Dermis microvascular lymphatic vessel endothelial cell (primary cell): ENCODE results near the gene BFSP2. TPM values are rescaled to one million over a fixed set of nuclear protein-coding genes. Genes with fewer than 3 reads are reported as not detected.

Experiments
- DNase-seq, 2 donors: peaks; one replicate each; pipeline versions ENCODE4 v3.0.0 to v3.0.0-alpha.2; 2010; ENCODE audit warnings: low read depth in 2 of 2
- total RNA-seq: library from RNA; depleted of rRNA; stranded (reverse); fragments of >200 nt; gene quantifications from 2 replicates; pipeline ENCODE4 v1.2.1, GENCODE V29; 2014

BFSP2 gene
- total RNA-seq, 1 donor from 2014 or later: not detected

DNA sequence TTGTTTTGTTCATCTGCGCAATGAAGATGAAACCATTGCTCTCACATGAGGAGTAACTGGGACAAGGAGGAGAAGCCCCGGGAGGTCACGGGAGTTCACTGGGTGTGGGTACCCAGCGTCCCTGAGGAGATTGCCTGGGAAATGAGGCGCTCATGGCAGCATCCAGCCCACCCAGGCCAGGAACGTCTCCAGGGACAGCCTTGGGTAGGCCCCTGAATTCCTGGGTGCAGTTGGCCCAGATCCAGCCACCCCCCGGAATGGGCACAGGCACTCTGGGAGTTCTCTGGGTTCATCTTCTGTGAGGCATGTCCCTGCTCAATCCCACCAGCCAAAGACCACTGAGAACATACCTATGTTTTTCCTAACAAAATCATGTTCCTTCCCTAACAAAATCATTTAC, 18.5 kb downstream of the BFSP2 start:
- DNase-seq: no peak

DNA sequence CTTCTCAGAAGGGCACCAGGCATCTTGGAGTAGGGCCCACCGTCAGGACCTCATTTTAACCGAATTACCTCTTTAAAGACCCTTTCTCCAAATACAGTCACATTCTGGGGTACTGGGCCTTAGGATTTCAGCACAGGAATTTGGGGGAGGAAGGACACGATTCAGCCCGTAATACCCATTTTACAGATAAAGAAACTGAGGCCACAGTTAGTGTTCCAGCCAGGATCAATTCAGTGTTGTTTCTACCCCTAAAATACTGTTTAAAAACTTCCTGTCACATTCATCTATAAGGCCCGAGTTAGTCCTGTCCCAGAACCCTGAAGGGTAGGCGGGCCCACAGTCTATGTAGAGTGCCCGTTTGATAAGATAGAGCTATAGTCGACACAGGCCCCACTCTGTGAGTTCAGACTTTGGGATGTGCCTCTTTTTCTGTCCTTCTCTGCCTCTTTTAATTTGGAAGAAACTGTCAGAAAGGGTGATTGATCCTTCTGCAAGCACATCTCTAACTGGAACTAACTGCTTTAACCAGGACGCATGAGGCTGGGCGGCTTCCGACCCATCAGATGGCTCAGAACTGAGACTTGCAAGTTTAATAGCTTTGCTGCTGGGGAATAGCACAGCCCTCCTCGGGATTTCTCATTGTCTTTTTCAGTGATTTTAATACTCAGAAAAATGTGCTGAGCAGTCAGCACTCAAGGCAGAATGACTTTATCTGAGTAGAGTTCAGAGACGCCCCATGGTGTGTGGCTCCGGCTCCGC, 19.5 kb downstream of the BFSP2 start:
- no peak for DNase-seq

DNA sequence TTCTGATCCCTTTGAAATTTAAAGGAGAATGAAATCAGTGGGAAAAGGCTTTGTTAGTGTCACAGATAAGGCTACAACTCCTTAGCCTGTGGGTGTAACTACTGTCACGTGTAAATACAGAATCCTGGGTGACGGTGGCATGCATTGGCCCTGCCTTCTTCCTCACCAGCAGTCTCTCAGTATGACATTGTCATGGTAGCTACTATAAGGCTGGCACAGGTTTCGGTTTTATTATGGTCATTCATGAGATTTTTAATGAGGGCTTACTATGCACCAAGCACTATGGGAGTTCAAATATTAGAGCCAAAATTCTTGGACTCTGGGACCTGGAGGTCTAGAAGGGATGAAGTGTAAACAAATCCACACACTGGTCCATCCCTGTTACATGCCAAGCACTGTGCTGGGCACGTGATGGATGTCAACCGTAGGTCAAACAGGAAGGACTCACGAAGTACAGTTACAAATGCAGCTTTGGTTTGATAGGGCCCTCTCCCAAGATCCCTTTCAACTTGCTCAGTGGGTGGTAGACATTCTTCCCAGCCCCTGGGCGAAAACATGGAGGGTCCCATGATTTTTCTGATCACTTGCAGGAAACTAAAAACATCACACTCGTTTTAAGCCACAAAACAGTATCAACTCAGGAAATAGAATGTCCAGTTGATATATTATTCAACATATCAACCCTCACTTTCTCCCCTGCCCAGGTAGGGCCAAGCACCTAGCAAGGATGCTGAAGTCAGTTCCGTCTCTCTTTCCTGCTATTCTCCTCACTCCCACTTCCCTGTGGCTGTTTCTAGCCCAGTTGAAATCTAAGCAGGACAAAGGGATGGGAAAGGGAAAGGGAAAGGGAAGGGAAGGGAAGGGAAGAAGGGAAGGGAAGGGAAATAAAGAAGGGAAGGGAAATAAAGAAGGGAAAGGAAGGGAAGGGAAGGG, 25.3 kb downstream of the BFSP2 start:
- DNase-seq: no peak

DNA sequence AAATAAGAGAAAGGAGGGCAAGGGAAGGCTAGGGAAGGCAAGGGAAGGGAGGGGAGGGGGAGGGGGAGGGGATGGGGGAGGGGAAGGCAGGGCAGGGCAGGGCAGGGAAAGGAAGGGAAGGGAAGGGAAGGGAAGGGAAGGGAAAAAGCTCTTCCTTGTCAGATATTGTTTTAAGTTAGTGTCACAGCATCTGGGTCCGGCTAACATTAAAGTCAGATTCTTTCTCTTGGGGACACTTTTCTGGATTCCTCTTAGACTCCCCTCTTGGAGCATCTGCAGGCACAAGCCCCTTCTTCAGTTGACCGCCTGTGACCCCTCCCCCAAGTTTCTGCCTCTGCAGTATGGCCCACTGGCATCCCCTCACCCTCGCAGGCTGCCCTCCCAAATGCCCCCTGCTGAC, 26.0 kb downstream of the BFSP2 start:
- no peak for DNase-seq

DNA sequence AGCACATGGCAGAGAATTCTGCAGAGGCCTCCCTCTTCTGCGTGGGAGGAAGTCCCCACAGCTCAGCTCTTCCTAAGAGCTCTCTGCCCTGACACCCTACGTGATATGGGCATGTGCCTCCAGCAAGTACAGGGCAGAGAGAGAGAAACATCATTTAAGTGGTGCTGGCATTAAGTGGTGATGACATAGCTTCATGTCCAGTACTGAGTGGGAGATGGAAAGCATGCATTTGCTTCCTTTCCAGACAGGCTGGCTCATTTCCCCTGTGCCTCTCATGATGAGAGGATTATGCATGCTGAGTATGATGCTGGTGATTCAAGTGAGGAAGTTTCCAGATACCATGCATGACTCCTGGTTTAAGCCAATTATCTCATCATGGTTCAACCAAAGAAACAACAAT, 26.9 kb downstream of the BFSP2 start:
- peak in 1 of 2 donors; percentile 7 for DNase-seq

DNA sequence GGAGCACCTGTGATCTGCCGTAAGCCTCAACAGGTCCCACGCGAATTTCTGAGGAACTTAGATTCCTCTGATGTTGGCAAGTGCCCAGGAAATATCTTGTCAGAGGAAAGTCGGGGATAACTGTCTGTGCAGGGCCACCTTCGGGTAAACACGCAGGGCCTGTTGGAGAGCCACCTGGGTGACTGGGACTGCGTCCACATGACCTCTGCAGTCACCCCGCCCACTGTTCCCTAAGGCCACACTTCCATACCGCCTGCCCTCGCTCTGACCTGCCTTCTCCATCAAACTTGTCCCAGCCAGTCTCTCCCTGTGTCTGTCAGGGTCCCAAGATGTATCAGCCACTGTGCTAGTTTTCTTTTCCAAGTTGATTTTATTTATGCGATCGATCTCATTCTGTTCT, 28.7 kb downstream of the BFSP2 start:
- DNase-seq: no peak

DNA sequence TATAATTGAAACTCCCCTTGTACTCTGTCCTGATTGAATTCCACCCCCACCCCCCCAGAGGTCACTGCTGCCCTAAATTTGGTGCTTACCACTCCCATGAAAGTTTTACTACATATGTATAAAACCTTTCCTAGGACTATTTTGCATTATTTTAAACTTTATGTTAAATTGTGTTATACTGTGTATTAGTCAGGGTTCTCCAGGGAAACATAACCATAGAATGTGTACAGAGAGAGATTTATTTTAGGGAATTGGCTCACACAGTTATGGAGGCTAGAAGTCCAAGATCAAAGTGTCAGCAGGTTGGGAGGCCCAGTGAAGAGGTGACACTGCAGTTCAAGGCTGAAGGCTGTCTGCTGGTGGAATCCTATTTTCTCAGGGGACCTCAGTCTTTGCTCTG, 29.2 kb downstream of the BFSP2 start:
- DNase-seq: no peak

DNA sequence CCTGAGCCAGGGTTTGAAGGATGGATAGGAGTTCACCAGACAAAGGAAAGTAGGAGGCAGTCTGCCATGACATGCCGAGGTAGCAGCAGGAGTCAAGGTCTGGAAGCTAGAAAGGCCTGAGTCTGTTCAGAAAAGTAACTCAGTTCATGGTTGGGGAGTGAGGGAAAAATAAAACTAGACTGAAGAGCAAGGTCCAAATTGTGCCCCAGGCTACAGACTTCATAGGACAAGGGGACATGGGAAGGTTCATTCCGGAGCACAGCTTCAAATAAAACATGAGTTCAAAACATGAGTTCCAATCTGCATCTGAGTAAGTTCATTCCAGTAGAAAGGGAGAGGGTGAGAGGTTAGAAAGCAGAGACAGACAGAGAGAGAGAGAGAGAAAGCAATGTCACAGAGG, 39.7 kb downstream of the BFSP2 start:
- DNase-seq: no peak

DNA sequence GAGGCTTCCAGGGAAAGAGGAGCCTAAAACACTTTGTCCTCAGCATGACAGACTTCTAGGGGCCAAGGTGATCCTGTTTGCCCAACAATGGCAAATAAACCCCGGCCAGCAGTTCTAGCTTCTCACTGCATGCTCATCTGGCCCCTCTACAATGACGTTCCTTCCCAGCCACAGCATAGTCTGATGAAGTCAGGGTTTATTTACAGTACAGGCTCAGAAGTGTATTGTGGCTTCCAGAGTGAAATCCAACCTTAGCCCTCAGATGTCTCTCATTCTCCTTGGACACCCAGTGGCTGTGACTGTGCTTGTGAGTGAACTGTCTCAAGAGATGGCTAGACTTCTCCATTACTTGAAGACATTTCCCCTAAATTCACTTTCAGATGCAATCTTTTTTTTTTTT, 40.8 kb downstream of the BFSP2 start:
- DNase-seq: no peak

DNA sequence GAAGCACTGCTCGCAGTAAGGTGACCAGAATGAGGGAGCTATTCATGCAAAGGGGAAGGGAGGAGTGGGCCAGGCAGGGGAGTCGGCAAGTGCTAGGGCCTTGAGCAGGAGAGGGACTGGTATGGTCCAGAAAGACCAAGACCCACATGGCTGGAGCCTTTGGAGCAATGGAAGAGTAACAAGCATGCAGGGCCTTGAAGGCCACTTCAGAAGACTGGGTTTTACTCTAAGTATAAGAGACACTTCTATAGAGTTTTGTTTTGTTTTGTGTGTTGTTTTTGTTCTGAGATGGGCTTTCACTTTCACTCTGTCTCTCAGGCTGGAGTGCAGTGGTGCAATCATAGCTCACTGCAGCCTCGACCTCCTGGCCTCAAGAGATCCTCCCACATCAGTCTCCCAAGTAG, 42.0 kb downstream of the BFSP2 start:
- no peak for DNase-seq

DNA sequence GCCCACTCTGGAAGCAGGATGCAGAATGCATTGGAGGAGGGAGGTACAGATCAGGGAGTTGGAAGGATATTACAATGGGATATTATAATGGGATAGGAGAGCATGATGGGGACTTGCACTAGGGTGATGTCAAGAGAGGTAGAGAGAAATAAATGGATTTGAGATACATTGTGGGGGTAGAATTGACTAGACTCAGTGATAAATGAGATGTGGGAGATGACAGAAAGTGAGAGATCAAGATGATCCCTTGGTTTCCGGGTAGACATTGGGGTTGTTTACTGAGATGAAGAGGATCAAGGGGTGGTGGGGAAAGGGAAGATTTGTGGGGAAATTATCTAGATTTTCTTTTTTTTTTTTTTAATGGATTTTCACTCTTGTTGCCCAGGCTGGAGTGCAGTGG, 42.7 kb downstream of the BFSP2 start:
- DNase-seq: no peak

DNA sequence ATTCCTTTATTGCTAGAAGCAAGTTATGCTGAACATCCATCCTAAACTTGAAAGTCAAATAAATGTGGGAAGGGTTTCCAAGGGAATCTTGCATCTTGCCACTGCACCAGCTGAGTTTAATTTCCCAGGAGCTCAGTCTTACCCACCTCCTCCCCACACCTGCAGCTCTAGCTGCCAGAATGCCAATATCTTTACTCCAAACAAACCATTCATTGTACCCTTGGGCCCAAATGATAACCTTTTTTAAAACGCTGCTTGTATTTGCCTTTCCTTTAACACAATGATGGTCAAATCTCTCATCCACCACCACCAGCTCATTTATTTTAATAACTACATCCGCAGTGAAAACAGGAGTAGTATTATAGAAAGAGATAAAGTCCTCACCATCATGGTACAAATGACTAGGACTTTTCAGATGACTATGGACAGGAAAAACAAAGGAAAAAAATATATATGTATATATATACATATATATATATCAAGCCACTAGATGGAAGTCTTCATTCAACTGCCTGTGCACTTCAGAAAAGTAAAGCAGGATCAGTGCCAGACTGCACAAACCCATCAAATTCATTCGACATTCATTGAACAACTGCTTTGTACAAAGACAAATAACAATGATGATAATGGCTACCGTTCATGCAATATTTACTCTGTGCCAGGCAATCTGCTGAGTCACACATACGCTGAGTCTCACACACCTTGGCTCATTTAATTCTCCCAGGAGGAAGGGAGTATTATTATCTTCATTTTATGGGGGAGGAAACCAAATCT, 44.0 kb downstream of the BFSP2 start:
- peak in 1 of 2 donors; percentile 24 for DNase-seq

DNA sequence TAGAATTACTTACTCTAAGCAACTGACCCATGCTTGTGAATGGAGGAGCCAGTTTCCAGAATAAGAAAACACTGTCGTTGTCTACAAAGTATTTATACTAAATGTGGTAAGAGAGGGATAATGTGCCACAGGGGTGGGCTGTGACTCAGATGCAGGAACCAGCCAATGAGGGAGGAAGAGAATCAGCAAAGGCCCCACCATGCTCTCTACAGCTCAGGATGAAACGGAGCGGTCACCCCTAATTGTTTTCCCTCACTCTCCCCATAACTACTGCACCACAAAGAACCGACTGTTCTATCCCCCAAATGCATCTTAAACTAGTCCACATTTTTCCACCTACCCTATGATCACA, 44.5 kb downstream of the BFSP2 start:
- DNase-seq: no peak

DNA sequence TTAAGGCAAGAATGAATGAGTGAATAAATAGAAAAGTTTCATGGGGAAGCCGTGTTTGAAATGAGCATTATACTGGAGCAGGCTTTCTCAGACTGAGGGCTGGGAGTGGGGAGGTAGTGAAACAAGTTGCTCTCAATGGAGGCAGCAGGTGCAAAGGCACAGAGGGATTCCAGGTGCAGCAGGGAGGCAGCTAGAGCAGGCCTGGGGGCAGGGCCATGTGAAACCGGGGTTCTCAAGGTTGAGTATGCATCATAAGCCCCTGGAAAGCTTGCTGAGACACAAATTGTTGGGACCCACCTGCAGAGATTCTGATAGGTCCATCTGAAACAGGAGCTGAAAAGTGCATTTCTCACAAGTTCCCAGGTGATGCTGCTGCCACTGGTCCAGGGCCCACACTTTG, 45.3 kb downstream of the BFSP2 start:
- no peak for DNase-seq

DNA sequence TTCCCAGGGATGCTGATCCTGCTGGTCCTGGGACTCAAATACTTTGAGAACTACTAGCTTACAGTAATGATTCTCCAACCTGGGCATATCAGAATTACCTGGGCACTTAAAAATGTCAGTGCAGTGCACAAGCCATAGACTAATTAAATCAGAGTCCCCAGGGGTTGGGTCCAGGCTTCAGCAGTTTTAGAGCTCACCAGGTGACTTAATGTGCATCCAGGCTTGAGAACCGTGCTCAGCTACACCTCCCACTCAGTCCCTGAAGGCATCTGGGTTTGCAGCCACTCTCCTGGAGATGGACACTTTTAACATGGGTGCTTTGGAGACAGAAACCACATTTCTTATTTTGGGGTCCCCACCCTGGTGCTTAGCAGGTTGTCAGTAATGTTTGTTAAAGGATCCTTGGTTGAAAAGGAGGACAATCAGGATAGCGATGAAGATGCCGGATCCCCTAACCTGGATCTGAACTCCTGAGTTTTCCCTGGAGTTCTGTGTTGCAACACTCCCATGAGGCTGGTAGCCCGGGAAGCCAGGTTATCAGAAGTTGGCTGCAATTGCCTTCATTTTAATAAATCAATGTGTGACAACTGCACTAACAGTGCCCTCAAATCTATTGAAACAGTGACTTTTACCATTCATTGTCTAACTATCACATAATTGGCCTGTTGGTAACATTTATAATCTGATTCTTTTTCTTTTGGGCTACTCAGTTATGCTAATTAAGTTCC, 48.1 kb downstream of the BFSP2 start:
- no peak for DNase-seq

DNA sequence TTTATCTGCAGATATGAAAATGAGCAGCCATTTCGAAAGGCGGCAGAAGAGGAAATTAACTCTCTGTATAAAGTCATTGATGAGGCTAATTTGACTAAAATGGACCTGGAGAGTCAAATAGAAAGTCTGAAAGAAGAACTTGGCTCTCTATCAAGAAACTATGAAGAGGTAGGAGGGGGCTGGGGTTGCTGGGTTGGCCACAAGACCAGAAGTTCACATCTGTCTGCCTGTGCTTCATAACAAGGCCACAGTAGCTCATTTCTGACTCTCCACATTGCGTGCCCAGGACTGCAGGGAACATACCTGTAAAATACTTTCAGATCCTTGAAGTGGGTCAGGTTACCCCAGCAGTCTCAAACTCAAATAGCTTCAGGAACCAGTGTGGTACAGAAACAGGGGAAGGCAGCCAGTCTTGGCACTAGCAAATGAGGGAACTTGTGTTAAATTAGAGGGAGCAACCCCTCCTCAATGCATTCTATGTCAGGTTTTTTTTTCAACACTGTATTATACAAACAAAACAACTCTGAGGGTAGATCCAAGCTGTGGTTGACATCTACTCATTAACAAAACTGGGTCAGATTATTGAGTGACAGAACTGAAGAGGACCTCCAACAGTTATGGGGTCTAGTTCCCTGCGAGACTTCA, 48.7 kb downstream of the BFSP2 start:
- no peak for DNase-seq

DNA sequence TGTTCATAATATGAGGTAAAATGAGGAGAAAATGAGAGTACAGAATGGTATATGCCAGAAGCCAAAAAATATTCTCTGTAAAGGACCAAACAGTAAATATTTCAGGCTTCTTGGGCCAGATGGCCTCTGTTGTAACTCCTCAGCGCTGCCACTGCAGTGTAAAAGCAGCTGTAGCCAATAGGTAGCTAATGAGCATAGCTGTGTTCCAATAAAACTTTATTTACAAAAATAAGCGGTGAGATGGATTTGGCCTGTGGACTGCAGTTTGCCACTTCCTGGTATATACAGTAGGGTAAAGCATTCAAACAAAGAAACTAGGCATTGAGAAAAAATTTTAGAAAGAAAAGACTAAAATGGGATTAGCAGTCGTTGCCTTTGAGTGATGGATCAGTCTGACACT, 51.5 kb downstream of the BFSP2 start:
- no peak for DNase-seq

DNA sequence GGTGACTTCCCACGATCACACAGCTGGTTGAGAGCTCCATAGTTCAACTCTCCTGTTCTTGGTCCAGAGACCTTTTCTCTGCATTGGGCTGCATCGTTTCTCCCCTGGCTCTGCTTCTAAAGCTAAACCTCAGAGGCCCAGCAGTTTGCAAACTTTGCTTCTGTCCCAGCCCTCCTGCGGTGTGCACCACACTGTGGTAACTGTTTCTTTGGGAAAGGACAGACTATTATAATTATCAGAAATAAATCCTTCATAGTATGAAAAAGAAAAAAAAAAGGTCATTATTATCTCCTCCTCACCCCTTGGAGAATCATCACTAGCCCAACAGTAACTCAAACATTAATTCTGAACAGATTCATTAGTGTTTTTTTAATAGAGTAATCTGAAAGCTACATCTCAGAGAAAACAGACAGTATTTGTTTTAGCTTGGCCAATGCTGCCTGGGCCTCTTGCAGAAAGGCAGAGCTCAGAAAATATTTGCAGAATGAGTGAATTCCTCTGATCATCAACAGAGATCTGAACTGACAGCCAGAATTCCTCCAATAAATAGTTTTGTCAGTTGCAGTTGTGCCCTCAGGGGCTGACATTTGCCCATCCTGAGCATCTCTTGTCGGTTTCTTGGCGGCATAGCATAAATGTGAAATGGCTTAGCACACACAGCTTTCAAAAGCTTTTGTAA, 52.9 kb downstream of the BFSP2 start:
- no peak for DNase-seq

DNA sequence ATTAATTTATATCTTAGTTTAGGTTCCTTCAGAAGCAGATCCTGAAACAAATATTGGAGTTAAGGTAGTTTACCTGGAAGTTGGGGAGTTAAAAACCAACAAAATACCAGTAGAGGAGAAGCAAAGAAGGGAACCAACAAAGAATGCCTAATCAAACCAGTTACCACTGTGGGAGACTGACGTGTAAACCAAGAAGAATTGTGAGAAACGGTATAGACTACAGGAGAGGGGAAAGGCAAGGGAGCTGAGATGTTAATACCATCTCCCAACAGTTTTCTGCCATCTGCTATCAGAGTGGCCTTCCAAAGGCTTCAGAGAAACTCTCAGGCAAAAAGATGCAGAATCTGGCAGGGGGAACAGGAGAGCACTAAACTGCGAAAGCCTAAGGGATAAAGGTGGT, 53.5 kb downstream of the BFSP2 start:
- no peak for DNase-seq

DNA sequence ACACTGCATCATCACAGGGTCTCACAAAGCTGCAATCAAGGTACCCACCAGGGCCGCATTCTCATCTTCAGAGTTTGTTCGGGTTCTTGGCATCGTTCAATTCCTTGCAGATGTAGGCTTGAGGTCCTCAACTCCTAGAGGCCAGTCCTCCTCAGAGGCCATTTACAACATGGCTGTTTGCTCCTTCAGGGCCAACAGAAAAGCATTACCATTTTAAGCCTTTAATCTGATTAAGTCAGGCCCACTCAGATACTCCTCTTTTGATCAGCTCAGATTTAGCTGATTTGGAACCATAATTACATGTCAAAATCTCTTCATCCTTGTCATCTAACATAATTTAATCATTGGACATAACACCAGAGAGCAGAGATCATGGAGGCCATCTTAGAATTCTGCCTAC, 55.4 kb downstream of the BFSP2 start:
- no peak for DNase-seq
